ENCODE measurements around the gene ESYT3. TPM values are rescaled to one million over a fixed set of nuclear protein-coding genes. Genes with fewer than 3 reads are reported as not detected.
"Not testable (repeated sequence)": the region's sequence is repeated elsewhere in the genome, so short reads cannot be mapped to it uniquely, and the experiment has no call there.

The ESYT3 gene
- total RNA-seq, 1 donor from 2014 or later = 1.4 TPM

GRCh38 chr3:138406606-138407005 is 27.8 kb upstream of the ESYT3 start:
- DNase-seq (ENCODE audit: missing footprints) = no peak
- intact Hi-C loops (cut with DNase I) = no loop called here
- ATAC-seq = no peak

GRCh38 chr3:138407236-138407907 is 27.0 kb upstream of the ESYT3 start:
- no peak for DNase-seq (ENCODE audit: missing footprints)
- intact Hi-C loops (cut with DNase I) = no loop called here
- no peak for ATAC-seq

GRCh38 chr3:138408751-138409570 is 25.5 kb upstream of the ESYT3 start:
- no peak for DNase-seq (ENCODE audit: missing footprints)
- intact Hi-C loops (cut with DNase I) = no loop called here
- no peak for ATAC-seq

- DNase-seq (ENCODE audit: missing footprints) = no peak
- intact Hi-C loops (cut with DNase I) = loop anchor here (10.0 kb wide), 1 partner anchor 338 kb away; no protein-coding TSS in a partner anchor
- no peak for ATAC-seq
These were observed 21.4 kb upstream of the ESYT3 start for GRCh38 chr3:138412821-138413551.

GRCh38 chr3:138416236-138416635 is 18.2 kb upstream of the ESYT3 start:
- intact Hi-C loops (cut with DNase I) = loop anchor here (5.0 to 10.0 kb wide), 2 partner anchors 84 to 341 kb away; no protein-coding TSS in a partner anchor
- DNase-seq (ENCODE audit: missing footprints); ATAC-seq: not testable (repeated sequence)

GRCh38 chr3:138417559-138417982 is 16.8 kb upstream of the ESYT3 start:
- DNase-seq (ENCODE audit: missing footprints) (peak; percentile 84), ATAC-seq (peak; percentile 87)
- intact Hi-C loops (cut with DNase I) = loop anchor here (5.0 to 10.0 kb wide), 2 partner anchors 85 to 343 kb away; no protein-coding TSS in a partner anchor

- no peak for ATAC-seq
- intact Hi-C loops (cut with DNase I) = loop anchor here (5.0 to 10.0 kb wide), 2 partner anchors 86 to 344 kb away; no protein-coding TSS in a partner anchor
- no peak for DNase-seq (ENCODE audit: missing footprints)
These were observed 15.7 kb upstream of the ESYT3 start for GRCh38 chr3:138418601-138419206.

- intact Hi-C loops (cut with DNase I) = loop anchor here (10.0 kb wide), 1 partner anchor 239 kb away; the partner anchor contains the start of gene ARMC8
- no peak for ATAC-seq
- no peak for DNase-seq (ENCODE audit: missing footprints)
These were observed 11.1 kb upstream of the ESYT3 start for GRCh38 chr3:138423316-138423715.

GRCh38 chr3:138424323-138424722 is 10.1 kb upstream of the ESYT3 start:
- ATAC-seq = no peak
- intact Hi-C loops (cut with DNase I) = loop anchor here (10.0 kb wide), 1 partner anchor 240 kb away; the partner anchor contains the start of gene ARMC8
- DNase-seq (ENCODE audit: missing footprints) = no peak

GRCh38 chr3:138426211-138426610 is 8.2 kb upstream of the ESYT3 start:
- no peak for DNase-seq (ENCODE audit: missing footprints)
- intact Hi-C loops (cut with DNase I) = loop anchor here (10.0 kb wide), 1 partner anchor 241 kb away; the partner anchor contains the start of gene ARMC8
- ATAC-seq = no peak

GRCh38 chr3:138426754-138427153 is 7.7 kb upstream of the ESYT3 start:
- not testable (repeated sequence) for DNase-seq (ENCODE audit: missing footprints); ATAC-seq
- intact Hi-C loops (cut with DNase I) = loop anchor here (10.0 kb wide), 1 partner anchor 242 kb away; the partner anchor contains the start of gene ARMC8

GRCh38 chr3:138429665-138430064 is 4.8 kb upstream of the ESYT3 start:
- no peak for ATAC-seq
- intact Hi-C loops (cut with DNase I) = loop anchor here (10.0 kb wide), 1 partner anchor 245 kb away; the partner anchor contains the start of gene ARMC8
- no peak for DNase-seq (ENCODE audit: missing footprints)

- DNase-seq (ENCODE audit: missing footprints) (no peak), ATAC-seq (no peak)
- intact Hi-C loops (cut with DNase I) = no loop called here
These were observed 1.7 kb upstream of the ESYT3 start for GRCh38 chr3:138432576-138433240.

GRCh38 chr3:138433892-138434275 is 532 bp upstream of the ESYT3 start:
- intact Hi-C loops (cut with DNase I) = no loop called here

GRCh38 chr3:138434875-138435772 is 708 bp downstream of the ESYT3 start:
- intact Hi-C loops (cut with DNase I) = no loop called here
- DNase-seq (ENCODE audit: missing footprints) (no peak), ATAC-seq (peak; percentile 4)

More at GRCh38 chr3:138433892-138434275, 532 bp upstream of the ESYT3 start:
- DNase-seq (ENCODE audit: missing footprints) = no peak
- ATAC-seq = no peak

GRCh38 chr3:138435840-138436239 is 1.4 kb downstream of the ESYT3 start:
- intact Hi-C loops (cut with DNase I) = no loop called here
- ATAC-seq (no peak), DNase-seq (ENCODE audit: missing footprints) (no peak)

GRCh38 chr3:138437281-138437680 is 2.9 kb downstream of the ESYT3 start:
- ATAC-seq = no peak
- intact Hi-C loops (cut with DNase I) = no loop called here
- DNase-seq (ENCODE audit: missing footprints) = no peak

Measured in Right ventricle myocardium inferior (tissue), 1 donor.